ENCODE data around the gene EFNA5.

Gene EFNA5

GRCh38 chr5:107425541-107426031, 245.2 kb downstream of the EFNA5 start:
- peak; percentile 86 for DNase-seq (ENCODE audit: low read depth)

- no peak for DNase-seq (ENCODE audit: low read depth)
These were observed 246.2 kb downstream of the EFNA5 start for GRCh38 chr5:107424491-107424890.

- no peak for DNase-seq (ENCODE audit: low read depth)
These were observed 248.2 kb downstream of the EFNA5 start for GRCh38 chr5:107422494-107422893.

DNA sequence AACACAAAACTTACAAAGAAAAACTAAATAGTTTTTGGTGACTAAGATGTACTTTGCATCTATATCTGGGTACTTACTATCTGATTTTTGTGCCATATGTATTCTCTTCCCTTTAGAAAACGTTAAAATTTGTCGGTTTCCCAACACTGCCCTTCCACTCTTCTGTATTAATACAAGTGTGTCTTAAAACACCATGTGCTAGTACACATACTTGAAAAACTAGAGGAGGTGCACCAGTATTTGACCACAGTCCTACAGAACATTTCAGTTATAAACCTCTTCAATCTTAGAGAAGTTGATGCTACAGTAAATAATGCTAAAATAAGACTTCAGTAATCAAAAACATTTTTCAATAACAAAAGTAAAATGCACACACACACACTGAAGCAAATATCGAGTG, 251.2 kb downstream of the EFNA5 start:
- no peak for DNase-seq (ENCODE audit: low read depth)

GRCh38 chr5:107418902-107419301, 251.8 kb downstream of the EFNA5 start:
- DNase-seq (ENCODE audit: low read depth) = no peak

- no peak for DNase-seq (ENCODE audit: low read depth)
These were observed 252.7 kb downstream of the EFNA5 start for GRCh38 chr5:107418071-107418470.

- no peak for DNase-seq (ENCODE audit: low read depth)
These were observed 255.0 kb downstream of the EFNA5 start for GRCh38 chr5:107415762-107416161.

- no peak for DNase-seq (ENCODE audit: low read depth)
These were observed 255.9 kb downstream of the EFNA5 start for GRCh38 chr5:107414802-107415201.

- no peak for DNase-seq (ENCODE audit: low read depth)
These were observed 257.0 kb downstream of the EFNA5 start for GRCh38 chr5:107413754-107414153.

DNA sequence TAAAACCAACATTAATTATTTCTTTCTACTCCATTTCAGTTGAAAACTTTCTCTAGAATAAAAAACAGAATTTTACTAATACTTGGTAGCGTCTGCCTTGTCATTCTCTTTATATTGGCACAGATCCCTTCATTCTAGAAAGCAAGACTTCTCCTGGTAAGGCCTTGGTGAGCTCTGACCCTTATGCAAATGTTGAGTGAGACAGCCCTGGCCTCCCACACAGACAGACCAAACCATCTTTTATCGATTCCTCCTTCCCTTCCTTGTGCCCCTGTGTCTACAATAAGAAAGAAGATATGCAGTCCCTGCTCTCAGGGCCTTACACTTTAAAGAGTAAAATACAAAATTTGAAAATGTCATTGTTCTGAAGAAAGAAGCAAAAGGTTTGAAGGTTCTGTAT, 262.2 kb downstream of the EFNA5 start:
- no peak for DNase-seq (ENCODE audit: low read depth)

GRCh38 chr5:107407713-107408298, 262.9 kb downstream of the EFNA5 start:
- no peak for DNase-seq (ENCODE audit: low read depth)

- no peak for DNase-seq (ENCODE audit: low read depth)
These were observed 266.0 kb downstream of the EFNA5 start for GRCh38 chr5:107404595-107405374.

- DNase-seq (ENCODE audit: low read depth) = no peak
These were observed 267.3 kb downstream of the EFNA5 start for GRCh38 chr5:107403228-107403953.

DNA sequence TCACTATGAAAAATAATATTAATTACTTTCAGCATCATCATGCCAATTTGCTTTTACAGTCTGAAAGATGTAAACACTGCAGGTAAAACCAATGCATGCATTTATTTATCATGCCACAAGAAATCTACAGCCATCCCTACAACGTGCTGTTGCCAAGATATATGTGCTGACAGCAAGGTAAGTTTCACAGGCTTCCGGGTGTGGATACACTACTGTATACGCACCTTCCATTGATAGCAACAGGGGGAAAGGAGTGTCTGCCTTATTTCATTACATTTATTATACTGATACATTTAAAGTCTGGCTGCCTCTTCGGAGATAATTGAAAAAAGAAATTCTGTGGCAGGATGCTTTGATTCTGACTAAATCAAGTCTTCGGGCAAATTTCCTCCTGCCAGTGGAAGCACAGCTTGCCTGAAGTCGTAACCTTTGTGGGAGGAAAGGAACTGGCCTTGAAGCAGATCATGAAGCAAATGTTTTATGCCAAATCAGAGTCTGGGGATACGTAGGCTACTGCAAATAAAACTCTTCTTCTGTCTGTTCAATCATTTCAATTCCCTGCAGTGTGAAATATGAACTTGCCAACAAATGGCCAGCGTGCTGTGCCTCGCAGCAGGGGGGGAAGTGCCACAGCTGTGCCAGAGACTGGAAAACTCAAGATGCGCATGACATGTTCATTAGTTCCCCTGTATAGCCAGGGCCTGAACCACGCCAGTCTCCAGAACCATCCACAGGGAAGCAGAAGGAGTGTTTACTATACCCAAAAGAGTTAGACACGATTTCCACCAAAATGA, 268.1 kb downstream of the EFNA5 start:
- no peak for DNase-seq (ENCODE audit: low read depth)

- DNase-seq (ENCODE audit: low read depth) = no peak
These were observed 269.1 kb downstream of the EFNA5 start for GRCh38 chr5:107401470-107402122.

DNA sequence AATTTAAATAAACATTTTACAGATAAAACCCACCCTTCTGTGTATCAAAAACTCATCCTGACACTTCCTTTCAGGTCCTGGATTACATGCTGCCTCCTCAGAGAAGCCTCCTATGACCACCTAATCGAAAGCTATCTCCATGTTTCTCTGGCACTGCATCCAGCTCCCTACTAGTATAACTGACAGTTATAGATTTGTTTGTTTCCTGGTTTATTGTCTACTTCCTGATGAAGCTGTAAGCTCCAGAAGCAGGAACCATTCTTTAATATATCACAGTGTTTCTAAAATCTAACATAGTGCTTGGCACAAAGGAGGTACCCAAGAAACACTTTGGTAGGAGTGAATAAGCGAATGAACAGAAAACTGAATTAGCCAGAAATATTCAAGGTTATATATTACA, 270.4 kb downstream of the EFNA5 start:
- no peak for DNase-seq (ENCODE audit: low read depth)

DNA sequence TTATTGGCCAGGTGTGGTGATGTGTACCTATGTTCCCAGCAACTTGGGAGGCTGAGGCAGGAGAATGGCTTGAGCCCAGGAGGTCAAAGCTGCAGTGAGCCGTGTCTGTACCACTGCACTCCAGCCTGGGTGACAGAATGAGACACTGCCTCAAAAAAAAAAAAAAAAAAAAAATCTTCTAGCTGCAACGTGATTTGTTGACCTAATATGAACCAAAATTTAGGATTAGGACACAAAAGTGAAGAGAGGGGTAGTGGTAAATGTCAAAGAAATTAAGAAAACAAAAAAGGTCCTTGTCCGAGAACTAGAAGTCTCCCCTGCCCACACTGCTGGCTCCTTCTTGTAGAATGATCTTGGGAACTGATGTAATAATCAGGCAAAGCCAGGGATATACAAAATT, 272.0 kb downstream of the EFNA5 start:
- DNase-seq (ENCODE audit: low read depth) = no peak

DNA sequence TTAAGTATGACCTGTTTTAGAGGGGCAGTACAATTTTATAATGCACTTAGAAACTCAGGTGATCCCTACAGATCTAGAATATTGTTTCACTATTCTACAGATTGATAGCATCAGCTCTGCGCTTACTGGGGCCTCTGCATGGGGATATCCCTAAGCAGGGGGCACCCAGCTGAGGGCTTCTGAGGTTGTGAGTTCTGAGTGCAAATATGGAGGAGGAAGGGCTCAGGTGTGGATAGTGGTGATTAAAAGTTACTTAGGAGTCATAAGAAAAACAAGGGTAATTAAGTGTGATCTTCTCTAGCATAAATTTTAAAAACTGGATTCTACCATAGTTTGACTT, 274.4 kb downstream of the EFNA5 start:
- no peak for DNase-seq (ENCODE audit: low read depth)

GRCh38 chr5:107395632-107396350, 274.9 kb downstream of the EFNA5 start:
- DNase-seq (ENCODE audit: low read depth) = no peak

- DNase-seq (ENCODE audit: low read depth) = no peak
These were observed 276.9 kb downstream of the EFNA5 start for GRCh38 chr5:107393851-107394250.

DNA sequence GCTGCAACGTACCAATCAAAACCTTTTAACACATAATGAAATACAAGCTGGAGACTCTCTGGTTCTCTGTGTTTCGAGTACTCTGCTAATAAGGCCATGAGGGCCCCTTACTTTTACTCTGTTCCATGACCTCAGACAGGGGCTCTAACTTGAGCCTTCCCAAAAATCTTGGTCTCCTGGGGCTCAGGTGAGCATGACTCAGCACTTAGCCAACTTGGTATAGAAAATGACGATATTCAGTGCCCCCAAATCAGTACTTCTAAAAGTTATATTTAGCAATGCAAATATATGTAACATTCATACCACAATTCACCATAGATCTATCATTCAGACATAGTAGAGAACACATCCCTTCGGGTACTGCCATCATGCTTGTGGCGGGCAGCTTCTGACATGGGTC, 278.9 kb downstream of the EFNA5 start:
- DNase-seq (ENCODE audit: low read depth) = no peak

Data from non-pigmented ciliary epithelial cell (primary cell).